ENCODE results near the gene AGXT.

DNA sequence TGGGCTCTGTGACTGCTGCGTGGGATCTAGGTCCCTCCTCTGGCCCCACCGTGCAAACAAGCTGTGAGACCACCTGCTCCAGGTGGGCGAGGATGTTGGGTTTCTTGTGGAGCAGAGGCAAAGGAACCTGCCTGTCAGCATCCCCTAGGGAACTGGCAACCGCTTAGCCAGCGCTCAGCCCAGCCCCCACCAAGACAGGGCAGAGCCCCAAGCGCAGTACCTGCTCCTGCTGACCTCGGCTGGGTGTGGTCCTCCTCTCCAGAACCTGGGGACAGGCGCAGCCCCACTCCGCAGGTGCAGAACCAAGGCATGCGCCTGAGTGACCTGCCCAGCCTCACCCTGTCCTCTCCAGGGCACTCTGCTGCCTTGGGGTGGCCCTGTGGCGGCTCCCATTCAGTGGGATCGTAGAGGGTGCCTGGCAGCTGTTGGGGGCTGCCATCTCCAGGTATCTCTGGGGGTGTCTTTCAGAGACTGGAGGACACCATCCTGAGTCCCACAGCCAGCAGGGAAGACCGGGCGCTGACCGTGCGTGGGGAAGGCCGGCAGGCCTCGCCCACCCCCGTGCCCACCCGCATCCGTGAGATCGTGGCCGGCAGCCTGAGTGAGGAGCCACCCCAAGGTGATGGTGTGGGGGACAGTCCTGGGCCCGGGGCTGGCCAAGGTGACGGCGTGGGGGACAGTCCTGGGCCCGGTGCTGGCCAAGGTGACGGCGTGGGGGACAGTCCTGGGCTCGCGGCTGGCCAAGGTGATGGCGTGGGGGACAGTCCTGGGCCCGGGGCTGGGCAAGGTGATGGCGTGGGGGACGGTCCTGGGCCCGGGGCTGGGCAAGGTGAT lies 49.9 kb downstream of the AGXT start:
- TF ChIP-seq, protein P1, sequence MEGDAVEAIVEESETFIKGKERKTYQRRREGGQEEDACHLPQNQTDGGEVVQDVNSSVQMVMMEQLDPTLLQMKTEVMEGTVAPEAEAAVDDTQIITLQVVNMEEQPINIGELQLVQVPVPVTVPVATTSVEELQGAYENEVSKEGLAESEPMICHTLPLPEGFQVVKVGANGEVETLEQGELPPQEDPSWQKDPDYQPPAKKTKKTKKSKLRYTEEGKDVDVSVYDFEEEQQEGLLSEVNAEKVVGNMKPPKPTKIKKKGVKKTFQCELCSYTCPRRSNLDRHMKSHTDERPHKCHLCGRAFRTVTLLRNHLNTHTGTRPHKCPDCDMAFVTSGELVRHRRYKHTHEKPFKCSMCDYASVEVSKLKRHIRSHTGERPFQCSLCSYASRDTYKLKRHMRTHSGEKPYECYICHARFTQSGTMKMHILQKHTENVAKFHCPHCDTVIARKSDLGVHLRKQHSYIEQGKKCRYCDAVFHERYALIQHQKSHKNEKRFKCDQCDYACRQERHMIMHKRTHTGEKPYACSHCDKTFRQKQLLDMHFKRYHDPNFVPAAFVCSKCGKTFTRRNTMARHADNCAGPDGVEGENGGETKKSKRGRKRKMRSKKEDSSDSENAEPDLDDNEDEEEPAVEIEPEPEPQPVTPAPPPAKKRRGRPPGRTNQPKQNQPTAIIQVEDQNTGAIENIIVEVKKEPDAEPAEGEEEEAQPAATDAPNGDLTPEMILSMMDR (IDR thresholded peaks at IDR 0.05) = no peak
- no peak for TF ChIP-seq POLR2A (IDR thresholded peaks at IDR 0.05)
- no peak for TF ChIP-seq POLR2AphosphoS5 (IDR thresholded peaks at IDR 0.05)
